BE2C (cell line): ENCODE results near the gene PLOD1.
"Not testable (repeated sequence)": the region's sequence is repeated elsewhere in the genome, so short reads cannot be mapped to it uniquely, and the experiment has no call there.

Experiments
- DNase-seq: peaks from one replicate; pipeline ENCODE4 v3.0.0-alpha.2; 2020
- H3K27me3 ChIP-seq: fragments of 250-450 bp; sonication (Bioruptor Pico); 2 replicates; pipeline ENCODE4 v1.5.1; 2020; ENCODE audit warnings: mild to moderate bottlenecking
- H3K36me3 ChIP-seq: fragments of 250-450 bp; sonication (Bioruptor Pico); 2 replicates; pipeline ENCODE4 v1.5.1; 2020; ENCODE audit warnings: mild to moderate bottlenecking
- H3K4me1 ChIP-seq: fragments of 250-450 bp; sonication (Bioruptor Pico); 2 replicates; pipeline ENCODE4 v1.5.1; 2020
- H3K4me3 ChIP-seq: 2 replicates; pipeline ENCODE4 v1.5.1; 2011; ENCODE audit warnings: low read depth, low read length
- H3K9me3 ChIP-seq: fragments of 250-450 bp; sonication (Bioruptor Pico); 2 replicates; pipeline ENCODE4 v1.5.1; 2020
- TF ChIP-seq, protein P1 (sequence below): IDR thresholded peaks from 2 replicates; pipeline ENCODE4 v1.5.1; 2012; ENCODE audit warnings: mild to moderate bottlenecking, low read depth, low read length

PLOD1 gene

DNA sequence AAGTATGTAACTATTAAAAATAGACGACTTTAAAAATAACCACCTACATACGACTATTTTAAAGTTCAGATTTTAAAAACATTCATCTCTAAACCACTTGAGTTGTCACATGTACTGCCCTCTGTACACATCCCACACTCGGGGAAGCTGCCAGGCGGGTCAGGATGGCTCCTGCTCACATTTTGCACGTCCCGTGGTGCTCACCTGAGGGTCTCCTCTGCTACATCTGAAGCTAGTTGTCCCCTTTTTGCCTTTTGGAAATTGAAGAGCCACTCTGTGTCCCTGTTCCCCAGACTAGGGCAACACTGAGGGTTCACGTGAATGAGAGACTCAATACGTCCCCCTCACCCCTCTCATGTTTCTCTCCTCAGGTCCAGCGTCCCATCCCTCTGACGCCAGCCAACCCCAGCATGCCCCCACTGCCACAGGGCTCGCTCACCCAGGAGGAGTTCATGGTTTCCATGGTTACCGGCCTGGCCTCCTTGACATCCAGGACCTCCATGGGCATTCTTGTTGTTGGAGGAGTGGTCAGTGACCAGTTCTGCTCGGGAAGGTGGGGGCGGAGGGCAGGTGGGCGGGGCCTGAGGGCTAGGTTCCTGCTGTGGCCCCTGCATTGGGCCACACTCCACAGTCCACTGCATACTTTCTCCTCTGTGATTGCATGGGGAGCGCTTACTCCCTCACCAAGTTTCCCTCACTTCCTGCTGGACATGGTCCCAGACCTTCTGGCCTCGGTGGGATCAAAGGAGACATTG lies 71.8 kb downstream of the PLOD1 start:
- H3K9me3 ChIP-seq = no peaks in the 10 kb centered on the region
- no peak for DNase-seq
- no peaks in the 10 kb centered on the region for H3K4me1 ChIP-seq
- H3K4me3 ChIP-seq = no peak overlapping the region
- no peaks in the 10 kb centered on the region for H3K27me3 ChIP-seq
- TF ChIP-seq, protein P1, sequence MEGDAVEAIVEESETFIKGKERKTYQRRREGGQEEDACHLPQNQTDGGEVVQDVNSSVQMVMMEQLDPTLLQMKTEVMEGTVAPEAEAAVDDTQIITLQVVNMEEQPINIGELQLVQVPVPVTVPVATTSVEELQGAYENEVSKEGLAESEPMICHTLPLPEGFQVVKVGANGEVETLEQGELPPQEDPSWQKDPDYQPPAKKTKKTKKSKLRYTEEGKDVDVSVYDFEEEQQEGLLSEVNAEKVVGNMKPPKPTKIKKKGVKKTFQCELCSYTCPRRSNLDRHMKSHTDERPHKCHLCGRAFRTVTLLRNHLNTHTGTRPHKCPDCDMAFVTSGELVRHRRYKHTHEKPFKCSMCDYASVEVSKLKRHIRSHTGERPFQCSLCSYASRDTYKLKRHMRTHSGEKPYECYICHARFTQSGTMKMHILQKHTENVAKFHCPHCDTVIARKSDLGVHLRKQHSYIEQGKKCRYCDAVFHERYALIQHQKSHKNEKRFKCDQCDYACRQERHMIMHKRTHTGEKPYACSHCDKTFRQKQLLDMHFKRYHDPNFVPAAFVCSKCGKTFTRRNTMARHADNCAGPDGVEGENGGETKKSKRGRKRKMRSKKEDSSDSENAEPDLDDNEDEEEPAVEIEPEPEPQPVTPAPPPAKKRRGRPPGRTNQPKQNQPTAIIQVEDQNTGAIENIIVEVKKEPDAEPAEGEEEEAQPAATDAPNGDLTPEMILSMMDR = no peak
- H3K36me3 ChIP-seq = peaks cover 46% of the 10 kb centered on the region

DNA sequence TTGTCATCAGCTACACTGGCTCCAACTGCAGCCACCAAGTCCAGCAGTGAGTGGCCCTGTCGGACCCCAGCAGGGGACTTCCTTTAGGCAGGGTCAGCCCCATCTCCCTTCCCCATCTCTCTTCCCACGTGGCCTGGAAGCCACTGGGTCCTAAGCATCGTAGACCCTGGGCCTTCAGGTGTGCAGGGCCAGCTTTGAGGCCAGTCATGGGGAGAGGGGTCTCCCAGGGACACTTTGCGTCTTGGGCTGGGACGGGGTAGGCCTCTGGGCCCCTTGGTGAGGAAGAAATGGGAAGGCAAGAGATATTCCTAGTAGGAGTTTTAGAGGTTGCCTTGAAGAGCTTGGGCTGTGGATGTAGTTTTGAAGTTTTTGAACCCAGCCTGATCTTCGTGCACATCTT lies 72.7 kb downstream of the PLOD1 start:
- no peak overlapping the region for H3K4me3 ChIP-seq
- H3K36me3 ChIP-seq = peaks cover 40% of the 10 kb centered on the region
- no peaks in the 10 kb centered on the region for H3K4me1 ChIP-seq
- H3K27me3 ChIP-seq = no peaks in the 10 kb centered on the region
- TF ChIP-seq, protein P1 = no peak
- H3K9me3 ChIP-seq = no peaks in the 10 kb centered on the region
- DNase-seq = no peak

DNA sequence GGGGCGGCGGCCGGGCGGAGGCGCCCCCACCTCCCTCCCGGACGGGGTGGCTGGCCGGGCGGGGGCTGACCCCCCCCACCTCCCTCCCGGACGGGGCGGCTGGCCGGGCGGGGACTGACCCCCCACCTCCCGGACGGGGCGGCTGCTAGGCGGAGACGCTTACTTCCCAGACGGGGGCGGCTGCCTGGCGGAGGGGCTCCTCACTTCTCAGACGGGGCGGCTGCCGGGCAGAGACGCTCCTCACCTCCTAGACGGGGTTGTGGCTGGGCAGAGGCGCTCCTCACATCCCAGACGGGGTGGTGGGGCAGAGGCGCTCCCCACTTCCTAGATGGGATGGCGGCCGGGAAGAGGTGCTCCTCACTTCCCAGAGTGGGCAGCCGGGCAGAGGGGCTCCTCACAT lies 73.8 kb downstream of the PLOD1 start:
- not testable (repeated sequence) for DNase-seq, H3K4me3 ChIP-seq, H3K27me3 ChIP-seq, H3K4me1 ChIP-seq, H3K9me3 ChIP-seq
- H3K36me3 ChIP-seq = peaks cover 39% of the 10 kb centered on the region

DNA sequence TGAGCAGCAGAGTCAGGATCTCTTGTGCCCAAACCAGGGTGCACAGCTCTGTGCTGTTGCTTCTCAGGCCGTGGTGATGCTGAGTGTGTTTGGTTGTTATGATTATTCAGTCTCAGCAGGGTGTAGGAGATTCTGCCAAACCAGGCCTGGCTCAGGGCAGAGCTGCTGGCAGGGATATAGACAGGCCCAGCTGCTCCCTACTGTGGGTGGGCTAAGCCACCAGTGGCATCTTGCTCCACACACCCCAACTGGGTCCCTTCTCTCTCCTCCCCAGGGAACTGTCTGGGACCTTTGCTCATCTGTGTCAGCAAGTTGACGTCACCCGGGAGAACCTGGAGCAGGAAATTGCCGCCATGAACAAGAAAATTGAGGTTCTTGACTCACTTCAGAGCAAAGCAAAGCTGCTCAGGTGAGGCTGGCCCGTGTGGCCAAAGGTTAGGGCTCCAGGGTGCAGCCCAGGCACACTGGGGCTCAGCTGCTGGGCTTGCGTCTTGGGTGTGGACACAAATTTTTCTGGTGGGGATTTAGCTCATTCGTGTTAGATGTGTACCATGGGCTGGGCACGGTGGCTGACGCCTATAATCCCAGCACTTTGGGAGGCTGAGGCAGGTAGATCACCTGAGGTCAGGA lies 74.9 kb downstream of the PLOD1 start:
- Histone ChIP-seq H3K4me1 (no peaks in the 10 kb centered on the region), H3K9me3 (no peaks in the 10 kb centered on the region), H3K4me3 (no peak overlapping the region), H3K27me3 (no peaks in the 10 kb centered on the region), H3K36me3 (peaks cover 35% of the 10 kb centered on the region)
- DNase-seq = no peak
- TF ChIP-seq, protein P1 = no peak

DNA sequence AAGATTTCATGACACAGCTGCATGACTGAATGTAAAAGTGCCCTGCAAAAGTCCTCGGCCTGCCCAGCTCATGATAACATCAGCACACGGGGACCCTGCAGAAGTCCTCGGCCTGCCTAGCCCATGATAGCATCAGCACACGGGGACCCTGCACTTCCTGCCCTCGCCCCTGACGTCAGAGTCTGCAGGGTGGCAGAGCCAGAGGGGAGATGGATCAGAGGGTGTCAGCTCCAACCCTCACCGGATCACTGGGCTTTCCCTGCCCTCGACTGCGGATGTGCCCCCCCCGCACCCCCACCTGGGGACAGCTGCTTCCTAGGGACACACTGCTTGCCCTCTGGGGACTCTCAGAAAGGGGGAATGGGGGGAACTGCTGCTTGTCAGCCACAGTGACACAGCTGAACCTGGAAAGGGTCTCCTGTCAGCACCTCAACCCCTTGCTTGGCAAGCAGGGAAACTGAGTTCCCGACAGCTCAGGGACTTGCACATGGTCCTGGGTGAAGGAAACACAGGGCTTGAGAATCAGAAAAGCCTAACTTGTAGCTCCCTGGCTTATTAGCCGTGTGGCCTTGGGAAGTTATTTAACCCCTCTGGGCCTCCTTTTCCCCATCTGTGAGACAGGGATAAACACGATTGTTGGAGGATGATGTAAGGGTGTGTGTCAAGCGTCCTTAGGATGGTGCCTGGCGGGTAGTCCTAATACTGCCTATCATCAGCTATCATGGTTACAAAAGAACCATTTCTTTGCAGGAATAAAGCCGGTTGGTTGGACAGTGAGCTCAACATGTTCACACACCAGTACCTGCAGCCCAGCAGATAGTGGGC lies 76.4 kb downstream of the PLOD1 start:
- H3K27me3 ChIP-seq = no peaks in the 10 kb centered on the region
- no peaks in the 10 kb centered on the region for H3K9me3 ChIP-seq
- H3K36me3 ChIP-seq = peaks cover 20% of the 10 kb centered on the region
- TF ChIP-seq, protein P1 = no peak
- H3K4me1 ChIP-seq = no peaks in the 10 kb centered on the region
- H3K4me3 ChIP-seq = no peak overlapping the region
- DNase-seq = no peak

DNA sequence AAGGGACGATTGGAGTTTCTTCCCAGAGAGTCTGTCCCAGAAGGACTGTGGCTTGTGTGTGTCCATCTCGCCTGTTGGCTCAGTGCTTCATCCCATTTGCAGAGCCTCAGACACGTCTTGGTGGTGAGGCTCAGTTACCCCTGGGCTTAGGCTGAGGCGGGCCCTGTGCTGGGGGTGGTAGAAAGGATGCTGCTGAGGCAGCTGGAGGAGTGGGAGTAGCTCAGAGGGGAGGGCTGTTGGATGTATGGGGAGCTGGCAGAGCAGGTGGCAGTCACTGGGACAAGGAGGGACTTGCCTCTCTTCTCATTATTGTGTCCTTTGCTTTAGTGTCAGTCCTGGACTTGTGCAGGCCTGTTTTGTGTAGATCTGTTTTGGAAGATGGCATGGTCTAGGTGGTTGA lies 77.5 kb downstream of the PLOD1 start:
- Histone ChIP-seq H3K4me3 (no peak overlapping the region), H3K36me3 (peaks cover 15% of the 10 kb centered on the region), H3K9me3 (no peaks in the 10 kb centered on the region), H3K4me1 (no peaks in the 10 kb centered on the region), H3K27me3 (no peaks in the 10 kb centered on the region)
- no peak for DNase-seq
- TF ChIP-seq, protein P1 = no peak
